ENCODE data around the gene CACNB2.
"Not testable (repeated sequence)": the region's sequence is repeated elsewhere in the genome, so short reads cannot be mapped to it uniquely, and the experiment has no call there.

Gene CACNB2

DNA sequence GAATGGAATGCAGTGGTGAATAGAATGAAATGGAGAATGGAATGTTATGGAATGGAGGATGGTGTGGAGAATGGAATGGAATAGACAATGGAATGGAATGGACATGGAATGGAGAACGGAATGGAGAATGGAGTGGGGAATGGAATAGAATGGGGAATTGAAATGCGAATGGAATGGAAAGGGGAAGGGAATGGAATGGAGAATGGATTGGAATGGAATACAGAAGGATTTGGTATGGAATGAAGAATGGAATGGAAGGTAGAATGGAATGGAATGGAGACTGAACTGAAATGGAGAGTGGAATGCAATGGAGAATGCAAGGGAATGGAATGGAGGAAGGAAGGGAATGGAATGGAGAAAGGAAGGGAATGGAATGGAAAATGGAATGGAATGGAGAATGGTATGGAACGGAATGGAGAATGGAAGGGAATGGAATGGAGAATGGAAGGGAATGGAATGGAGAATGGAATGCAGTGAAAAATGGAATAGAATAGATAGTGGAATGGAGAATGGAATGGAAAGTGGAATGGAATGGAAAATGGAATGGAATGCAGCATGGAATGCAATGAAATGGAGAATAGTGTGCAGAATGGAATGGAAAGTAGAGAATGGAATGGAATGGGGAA, 416.4 kb downstream of the CACNB2 start:
- no peak for DNase-seq (ENCODE audit: low read depth in 4 of 4, low spot score in 1 of 4)

DNA sequence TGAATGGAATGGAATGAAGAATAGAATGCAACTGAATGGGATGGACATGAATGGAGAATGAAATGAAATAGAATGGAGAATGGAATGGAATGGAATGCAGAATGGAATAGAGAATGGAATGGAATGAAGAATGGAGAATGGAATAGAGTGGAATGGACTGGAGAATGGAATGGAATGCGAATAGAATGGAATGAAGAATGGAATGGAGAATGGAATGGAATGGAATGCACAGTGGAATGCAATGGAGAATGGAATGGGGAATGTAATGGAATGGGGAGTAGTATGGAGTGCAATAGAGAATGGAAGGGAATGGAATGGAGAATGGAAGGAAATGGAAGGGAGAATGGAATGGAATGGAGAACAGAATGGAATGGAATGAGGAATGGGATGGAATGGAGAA, 417.7 kb downstream of the CACNB2 start:
- no peak for DNase-seq (ENCODE audit: low read depth in 4 of 4, low spot score in 1 of 4)

DNA sequence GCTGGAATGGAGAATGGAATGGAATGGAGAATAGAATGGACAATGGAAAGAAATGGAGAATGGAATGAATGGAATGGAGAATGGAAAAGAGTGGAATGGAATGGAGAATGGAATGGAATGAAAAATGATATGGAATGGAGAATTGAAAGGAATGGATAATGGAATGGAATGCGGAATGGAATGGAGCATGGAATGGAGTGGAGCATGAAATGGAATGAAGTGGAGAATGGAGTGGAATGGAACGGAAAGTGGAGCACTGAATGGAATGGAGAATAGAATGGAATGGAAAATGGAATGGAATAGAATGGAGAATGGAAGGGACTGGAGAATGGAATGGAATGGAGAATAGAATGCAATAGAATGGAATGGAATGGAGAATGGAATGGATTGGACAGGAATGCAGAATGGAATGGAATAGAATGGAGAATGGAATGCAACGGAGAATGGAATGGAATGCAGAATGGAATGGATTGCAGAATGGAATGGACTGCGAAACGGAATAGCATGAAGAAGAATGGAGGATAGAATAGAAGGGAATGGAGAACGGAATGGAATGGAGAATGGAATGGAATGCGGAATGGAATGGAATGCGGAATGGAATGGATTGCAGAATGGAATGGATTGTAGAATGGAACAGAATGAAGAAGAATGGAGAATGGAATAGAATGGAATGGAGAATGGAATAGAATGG, 421.8 kb downstream of the CACNB2 start:
- no peak for DNase-seq (ENCODE audit: low read depth in 4 of 4, low spot score in 1 of 4)

DNA sequence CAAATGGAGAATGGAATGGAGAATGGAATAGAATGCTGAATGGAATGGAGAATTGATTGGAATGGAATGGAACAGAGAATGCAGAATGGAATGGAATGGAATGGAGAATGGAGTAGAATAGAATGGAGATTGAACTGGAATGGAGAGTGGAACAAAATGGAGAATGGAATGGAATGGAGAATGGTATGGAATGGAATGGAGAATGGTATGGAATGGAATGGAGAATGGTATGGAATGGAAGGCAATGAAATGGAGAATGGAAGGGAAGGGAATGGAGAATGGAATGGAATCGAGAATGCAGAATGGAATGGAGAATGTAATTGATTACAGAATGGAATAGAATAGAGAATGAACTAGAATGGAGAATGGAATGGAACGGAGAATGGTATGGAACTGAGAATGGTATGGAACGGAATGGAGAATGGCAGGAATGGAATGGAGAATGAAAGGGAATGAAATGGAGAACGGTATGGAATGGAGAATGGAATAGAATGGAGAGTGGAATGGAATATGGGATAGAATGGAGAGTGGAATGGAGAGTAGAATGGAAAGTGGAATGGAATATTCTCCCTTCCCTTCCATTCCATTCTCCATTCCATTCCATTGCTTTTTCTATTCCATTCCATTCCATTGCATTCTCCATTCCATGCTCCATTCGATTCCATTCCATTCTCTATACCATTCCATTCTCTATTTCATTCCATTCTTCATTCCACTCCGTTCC, 422.9 kb downstream of the CACNB2 start:
- DNase-seq (ENCODE audit: low read depth in 4 of 4, low spot score in 1 of 4): no peak

DNA sequence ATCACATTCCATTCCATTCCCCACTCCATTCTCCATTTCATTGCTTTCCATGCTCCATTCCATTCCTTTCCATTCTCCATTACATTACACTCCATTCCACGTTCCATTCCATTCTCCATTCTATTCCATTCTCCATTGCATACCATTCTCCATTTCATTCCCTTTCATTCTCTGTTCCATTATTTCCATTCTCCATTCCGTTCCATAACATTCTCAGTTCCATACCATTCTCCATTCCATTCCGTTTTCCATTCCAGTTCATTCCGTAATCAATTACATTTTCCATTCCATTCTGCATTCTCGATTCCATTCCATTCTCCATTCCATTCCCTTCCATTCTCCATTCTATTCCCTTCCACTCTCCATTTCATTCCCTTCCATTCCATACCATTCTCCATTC, 424.8 kb downstream of the CACNB2 start:
- no peak for DNase-seq (ENCODE audit: low read depth in 4 of 4, low spot score in 1 of 4)

DNA sequence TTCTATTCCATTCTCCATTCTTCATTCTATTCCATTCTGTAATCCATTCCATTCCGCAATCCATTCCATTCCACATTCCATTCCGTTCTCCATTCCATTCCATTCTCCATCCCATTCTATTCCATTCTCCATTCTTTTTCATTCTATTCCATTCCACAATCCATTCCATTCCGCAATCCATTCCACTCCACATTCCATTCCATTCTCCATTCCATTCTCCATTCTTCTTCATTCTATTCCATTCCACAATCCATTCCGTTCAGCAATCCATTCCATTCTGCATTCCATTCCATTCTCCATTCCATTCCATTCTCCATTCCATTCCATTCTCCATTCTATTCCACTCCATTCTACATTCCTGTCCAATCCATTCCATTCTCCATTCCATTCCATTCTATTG, 426.0 kb downstream of the CACNB2 start:
- no peak for DNase-seq (ENCODE audit: low read depth in 4 of 4, low spot score in 1 of 4)

DNA sequence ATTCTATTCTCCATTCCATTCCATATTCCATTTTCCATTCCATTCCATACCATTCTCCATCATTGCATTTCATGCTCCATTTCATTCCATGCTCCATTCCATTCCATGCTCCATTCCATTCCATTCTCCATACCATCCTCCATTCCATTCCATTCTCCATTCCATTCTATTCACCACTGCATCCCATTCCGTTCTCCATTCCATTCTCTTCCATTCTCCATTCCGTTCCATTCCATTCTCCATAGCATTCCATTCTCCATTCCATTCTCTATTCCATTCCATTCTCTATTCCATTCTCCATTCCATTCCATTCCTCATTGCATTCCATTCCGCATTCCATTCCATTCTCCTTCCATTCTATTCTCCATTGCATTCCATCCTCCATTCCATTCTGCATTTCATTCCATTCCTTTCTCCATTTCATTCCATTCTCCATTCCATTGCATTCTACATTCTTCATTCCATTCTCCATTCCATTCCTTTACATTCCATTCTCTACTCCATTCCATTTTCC, 427.2 kb downstream of the CACNB2 start:
- DNase-seq (ENCODE audit: low read depth in 4 of 4, low spot score in 1 of 4): no peak

DNA sequence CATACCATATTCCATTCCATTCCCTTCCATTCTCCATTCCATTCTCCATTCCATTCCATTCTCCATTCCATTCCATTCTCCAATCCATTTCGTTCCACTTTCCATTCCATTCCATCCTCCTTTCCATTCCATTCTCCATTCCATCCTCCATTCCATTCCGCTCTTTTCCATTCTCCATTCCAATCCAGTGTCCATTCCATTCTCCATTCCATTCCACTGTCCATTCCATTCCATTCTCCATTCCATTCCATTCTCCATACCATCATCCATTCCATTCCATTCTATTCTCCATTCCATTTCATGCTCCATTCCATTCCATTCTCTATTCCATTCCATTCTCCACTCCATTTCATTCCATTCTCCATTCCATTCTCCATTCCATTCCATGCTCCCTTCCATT, 430.2 kb downstream of the CACNB2 start:
- not testable (repeated sequence) for DNase-seq (ENCODE audit: low read depth in 4 of 4, low spot score in 1 of 4)

DNA sequence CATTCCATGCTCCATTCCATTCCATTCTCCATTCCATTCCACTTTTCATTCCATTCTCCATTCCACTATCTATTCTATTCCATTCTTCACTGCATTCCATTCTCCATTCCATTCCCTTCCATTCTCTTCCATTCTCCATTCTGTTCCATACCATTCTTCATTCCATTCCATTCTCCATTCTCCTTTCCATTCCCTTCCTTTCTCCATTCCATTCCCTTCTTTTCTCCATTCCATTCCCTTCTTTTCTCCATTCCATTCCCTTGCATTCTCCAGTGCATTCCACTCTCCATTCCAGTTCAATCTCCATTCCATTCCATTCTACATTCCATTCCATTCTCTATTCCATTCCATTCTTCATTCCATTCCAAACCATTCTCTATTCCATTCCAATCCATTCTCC, 430.9 kb downstream of the CACNB2 start:
- DNase-seq (ENCODE audit: low read depth in 4 of 4, low spot score in 1 of 4): no peak

DNA sequence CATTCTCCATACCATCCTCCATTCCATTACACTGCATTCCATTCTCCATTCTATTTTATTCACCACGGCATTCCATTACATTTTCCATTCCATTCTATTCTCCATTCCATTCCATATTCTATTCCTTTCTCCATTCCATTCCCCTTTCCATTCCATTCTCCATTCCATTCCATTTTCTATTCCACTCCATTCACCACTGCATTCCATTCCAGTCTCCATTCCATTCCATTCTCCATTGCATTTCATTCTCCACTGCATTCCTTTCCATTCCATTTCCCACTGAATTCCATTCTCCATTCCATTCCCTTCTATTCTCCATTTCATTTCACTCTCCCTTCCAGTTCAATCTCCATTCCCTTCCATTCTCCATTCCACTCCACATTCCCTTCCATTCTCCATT, 431.6 kb downstream of the CACNB2 start:
- DNase-seq (ENCODE audit: low read depth in 4 of 4, low spot score in 1 of 4): no peak

DNA sequence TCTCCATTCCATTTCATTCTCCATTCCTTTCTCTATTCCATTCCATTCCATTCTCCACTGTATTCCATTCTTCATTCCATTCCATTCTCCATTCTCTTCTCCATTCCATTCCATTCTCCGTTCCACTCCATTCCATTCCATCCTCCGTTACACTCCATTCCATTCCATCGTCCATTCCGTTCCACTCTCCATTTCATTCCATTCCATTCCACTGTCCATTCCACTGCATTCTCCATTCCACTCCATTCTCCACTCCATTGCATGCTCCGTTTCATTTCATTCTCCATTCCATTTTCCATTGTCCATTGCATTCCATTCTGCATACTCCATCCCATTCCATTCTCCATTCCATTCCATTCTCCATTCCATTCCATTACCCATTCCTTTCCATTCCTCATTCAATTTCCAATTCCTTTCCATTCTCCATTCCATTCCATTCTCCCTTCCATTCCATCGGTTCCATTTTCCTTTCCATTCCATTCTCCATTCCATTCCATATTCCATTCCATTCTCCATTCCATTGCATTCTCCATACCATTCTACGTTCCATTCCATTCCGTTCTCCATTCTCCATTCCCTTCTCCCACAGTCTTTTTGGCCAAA, 432.8 kb downstream of the CACNB2 start:
- no peak for DNase-seq (ENCODE audit: low read depth in 4 of 4, low spot score in 1 of 4)

DNA sequence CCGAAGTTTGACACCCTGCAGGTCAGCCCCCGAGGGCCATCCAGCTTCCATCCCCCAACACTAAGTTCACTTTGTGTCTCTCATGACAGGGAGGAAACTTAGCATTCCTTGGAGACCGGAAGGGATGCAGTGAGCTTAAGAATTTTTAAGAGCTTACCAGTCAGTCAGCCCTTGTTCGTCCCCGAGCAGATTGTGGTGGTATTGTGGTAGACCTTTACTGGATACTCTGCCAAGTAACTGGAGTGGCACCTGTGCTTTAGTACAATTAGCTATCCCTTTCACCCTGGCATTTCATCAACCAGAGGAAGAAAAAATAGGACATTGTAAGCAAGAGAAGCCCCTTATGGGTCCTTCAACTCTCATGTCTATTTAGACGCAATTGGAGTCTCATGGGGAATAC, 436.4 kb downstream of the CACNB2 start:
- no peak for DNase-seq (ENCODE audit: low read depth in 4 of 4, low spot score in 1 of 4)

DNA sequence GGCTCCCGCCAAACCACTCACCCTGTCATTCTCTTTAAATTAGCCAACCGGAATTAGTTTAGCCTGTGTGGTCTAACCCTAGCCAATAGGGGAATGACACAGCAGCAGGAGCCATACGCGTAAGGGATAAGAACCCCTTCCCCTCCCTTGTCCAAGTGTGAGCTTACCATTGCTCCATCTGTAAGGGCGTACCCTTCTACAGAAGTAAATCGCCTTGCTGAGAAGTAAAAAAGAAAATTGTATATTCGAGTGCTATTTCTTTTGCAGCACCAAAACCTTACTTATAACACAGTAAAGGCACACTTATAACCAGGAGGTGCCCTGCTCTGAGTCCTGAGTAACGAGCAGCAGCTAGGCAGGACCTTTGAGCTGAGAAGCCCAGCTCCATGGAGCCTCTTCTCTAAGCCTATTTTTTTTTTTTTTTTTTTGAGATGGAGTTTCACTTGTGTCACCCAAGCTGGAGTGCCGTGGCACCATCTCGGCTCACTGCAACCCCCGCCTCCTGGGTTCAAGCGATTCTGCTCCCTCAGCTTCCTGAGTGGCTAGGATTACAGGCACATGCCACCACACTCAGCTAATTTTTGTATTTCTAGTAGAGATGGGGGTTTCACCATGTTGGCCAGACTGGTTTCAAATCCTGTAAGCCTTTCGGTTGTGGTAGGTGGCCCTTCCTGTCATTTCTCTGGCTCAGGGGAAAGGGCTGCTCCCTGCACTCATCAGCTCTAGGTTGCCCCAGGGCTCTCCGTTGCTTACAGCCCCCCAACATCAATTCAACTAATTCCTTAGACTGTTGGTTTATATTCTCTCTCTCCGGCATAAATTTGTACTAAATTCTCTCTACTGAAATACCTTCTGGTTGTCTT, 437.8 kb downstream of the CACNB2 start:
- DNase-seq (ENCODE audit: low read depth in 4 of 4, low spot score in 1 of 4): no peak

DNA sequence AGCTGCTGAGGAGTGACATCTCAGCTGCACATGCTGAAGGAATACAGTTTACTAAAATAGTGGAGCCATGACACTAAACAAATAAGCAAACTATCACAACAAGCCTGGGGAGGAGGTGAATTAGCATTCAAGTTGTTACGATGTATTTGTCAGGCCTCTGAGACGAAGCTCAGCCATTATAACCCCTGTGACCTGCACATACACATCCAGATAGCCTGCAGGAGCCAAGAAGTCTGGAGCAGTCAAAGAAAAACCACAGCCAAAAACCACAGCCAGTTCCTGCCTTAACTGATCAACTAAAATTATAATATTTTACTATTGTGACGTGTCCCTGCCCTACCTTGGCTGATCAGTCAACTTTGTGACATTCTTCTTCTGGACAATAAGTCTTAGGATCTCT, 442.6 kb downstream of the CACNB2 start:
- no peak for DNase-seq (ENCODE audit: low read depth in 4 of 4, low spot score in 1 of 4)

DNA sequence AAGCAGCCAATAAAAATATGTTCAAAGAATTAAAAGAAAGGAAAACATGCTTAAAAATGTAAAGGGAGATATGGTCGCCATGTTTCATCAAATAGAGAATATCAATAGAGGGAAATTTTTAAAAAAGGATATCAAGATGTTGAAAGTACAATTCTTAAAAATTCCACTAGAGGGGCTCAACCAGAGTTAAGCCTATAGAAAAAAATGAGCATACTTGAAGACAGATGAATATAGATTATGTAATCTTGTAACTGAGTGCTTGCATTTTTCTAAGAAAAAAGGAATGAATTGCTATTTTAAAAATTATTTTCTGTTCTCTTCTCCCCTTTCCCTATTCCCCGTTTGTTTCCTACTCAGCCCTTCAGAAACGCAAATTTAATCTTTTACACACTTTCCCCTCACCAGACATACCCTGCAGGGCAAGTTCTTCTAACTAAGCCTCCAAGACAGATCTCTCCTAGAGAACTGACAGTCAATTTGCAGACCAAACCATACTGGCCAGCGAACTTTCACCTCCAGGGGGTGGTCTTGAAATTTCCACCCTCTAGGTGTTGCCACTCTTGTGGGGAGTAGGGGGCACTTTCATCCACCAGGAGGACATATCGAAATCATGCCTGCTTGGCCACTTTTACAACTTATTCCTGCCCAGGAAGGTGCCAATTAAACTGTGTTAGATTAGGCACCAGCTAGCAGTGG, 443.5 kb downstream of the CACNB2 start:
- DNase-seq (ENCODE audit: low read depth in 4 of 4, low spot score in 1 of 4): no peak

DNA sequence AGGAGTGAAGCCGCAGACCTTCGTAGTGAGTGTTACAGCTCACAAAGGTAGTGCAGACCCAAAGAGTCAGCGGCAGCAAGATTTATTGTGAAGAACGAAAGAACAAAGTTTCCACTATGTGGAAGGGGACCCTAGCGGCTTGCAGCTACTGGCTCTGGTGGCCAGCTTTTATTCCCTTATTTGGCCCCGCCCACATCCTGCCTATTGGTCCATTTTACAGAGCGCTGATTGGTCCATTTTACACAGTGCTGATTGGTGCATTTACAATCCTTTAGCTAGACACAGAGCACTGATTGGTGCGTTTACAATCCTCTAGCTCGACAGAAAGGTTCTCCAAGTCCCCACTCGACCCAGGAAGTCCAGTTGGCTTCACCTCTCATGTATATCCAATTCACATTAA, 446.4 kb downstream of the CACNB2 start:
- not testable (repeated sequence) for DNase-seq (ENCODE audit: low read depth in 4 of 4, low spot score in 1 of 4)

DNA sequence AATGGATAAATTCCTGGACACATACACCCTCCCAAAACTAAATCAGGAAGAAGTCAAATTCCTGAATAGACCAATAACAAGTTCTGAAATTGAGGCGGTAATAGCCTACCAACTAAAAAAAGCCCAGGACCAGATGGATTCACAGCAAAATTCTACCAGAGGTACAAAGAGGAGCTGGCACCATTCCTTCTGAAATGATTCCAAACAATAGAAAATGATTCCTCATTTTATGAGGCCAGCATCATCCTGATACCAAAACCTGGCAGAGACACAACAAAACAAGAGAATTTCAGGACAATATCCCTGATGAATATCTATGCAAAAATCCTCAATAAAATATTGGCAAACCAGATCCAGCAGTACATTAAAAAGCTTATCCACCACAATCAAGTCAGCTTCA, 450.9 kb downstream of the CACNB2 start:
- not testable (repeated sequence) for DNase-seq (ENCODE audit: low read depth in 4 of 4, low spot score in 1 of 4)

Data from stimulated activated CD4-positive, alpha-beta T cell treated with anti-CD3 and anti-CD28 coated beads, Interleukin-1b, Interleukin-23, amount 100 ng/mL, for 24 hours (primary cell).